Liver (tissue), 3 donors: ENCODE results near the gene DIP2B.

Source experiments
- CTCF ChIP-seq: fragments of 150-350 bp; IDR thresholded peaks from 2 replicates; pipeline ENCODE4 v1.5.1; 2017; ENCODE audit warnings: improper control_type of control experiment, low read depth, low read length; ENCODE audit not compliant: missing input control
- EGR1 ChIP-seq, 2 donors: IDR thresholded peaks; 2 replicates each; pipeline ENCODE4 v1.6.1; 2016 to 2018; ENCODE audit warnings: antibody characterized with exemption in 2 of 2, low read depth in 2 of 2
- FOXA1 ChIP-seq: IDR thresholded peaks from 2 replicates; pipeline ENCODE4 v1.6.1; 2016; ENCODE audit warnings: antibody characterized with exemption
- GABPA ChIP-seq, 2 donors: IDR thresholded peaks in 1 of 2; conservative IDR thresholded peaks in 1 of 2; 2 replicates each; pipeline ENCODE4 v1.6.1; 2016; ENCODE audit warnings: antibody characterized with exemption in 2 of 2, mild to moderate bottlenecking in 1 of 2, moderate library complexity in 1 of 2
- YY1 ChIP-seq: IDR thresholded peaks from 2 replicates; pipeline ENCODE4 v1.6.1; 2016; ENCODE audit warnings: antibody characterized with exemption, mild to moderate bottlenecking
- donor health status: healthy.
- donor health status: healthy.

GRCh38 chr12:50768391-50768790 lies 263.6 kb downstream of the DIP2B start:
- TF ChIP-seq CTCF (no peak), FOXA1 (no peak), GABPA (IDR thresholded peaks at IDR 0.05 in 1 of 2, conservative IDR thresholded peaks at IDR 0.05 in 1 of 2) (no peak), YY1 (no peak), EGR1 (IDR thresholded peaks at IDR 0.05; ENCODE audit: low read depth in 2 of 2) (no peak)
